SK-N-SH treated with all-trans-retinoic acid at 6 μM for 48 hours (cell line): ENCODE measurements around the gene KRT4.

Experiments used
- ATAC-seq: fragments of 200-7000 bp; cut with Tn5 transposase; 3 replicates; pipeline ENCODE4 v1.9.1; 2020; ENCODE audit warnings: mild to moderate bottlenecking, moderate library complexity
- ARNTL ChIP-seq: fragments of 450-650 bp; formaldehyde crosslinking; IDR thresholded peaks from 2 replicates; pipeline ENCODE4 v1.5.0; 2020; ENCODE audit warnings: low read depth, mild to moderate bottlenecking, moderate library complexity, borderline replicate concordance
- CSDC2 ChIP-seq: fragments of 250-450 bp; sonication (Bioruptor Pico); IDR thresholded peaks from 2 replicates; pipeline ENCODE4 v1.5.0; 2020; ENCODE audit warnings: mild to moderate bottlenecking, moderate library complexity
- ESRRG ChIP-seq: fragments of 250-450 bp; sonication (Bioruptor Pico); IDR thresholded peaks from 2 replicates; pipeline ENCODE4 v1.6.1; 2021; ENCODE audit warnings: mild to moderate bottlenecking
- GLIS3 ChIP-seq: fragments of 250-450 bp; sonication (Bioruptor Pico); IDR thresholded peaks from 2 replicates; pipeline ENCODE4 v1.5.0; 2020; ENCODE audit warnings: mild to moderate bottlenecking, moderate library complexity
- ISL1 ChIP-seq: fragments of 250-450 bp; sonication (Bioruptor Pico); IDR thresholded peaks from 2 replicates; pipeline ENCODE4 v2.1.2; 2022; ENCODE audit warnings: mild to moderate bottlenecking, moderate library complexity
- OSR1 ChIP-seq: fragments of 250-450 bp; sonication (Bioruptor Pico); IDR thresholded peaks from 2 replicates; pipeline ENCODE4 v1.8.0; 2022; ENCODE audit warnings: moderate library complexity, mild to moderate bottlenecking, inconsistent platforms
- PPARA ChIP-seq: fragments of 250-450 bp; sonication (Bioruptor Pico); IDR thresholded peaks from 2 replicates; pipeline ENCODE4 v1.5.0; 2020; ENCODE audit warnings: mild to moderate bottlenecking, borderline replicate concordance
- RARB ChIP-seq: fragments of 250-450 bp; sonication (Bioruptor Pico); IDR thresholded peaks from 2 replicates; pipeline ENCODE4 v1.8.0; 2021; ENCODE audit warnings: mild to moderate bottlenecking, moderate library complexity
- SNAI2 ChIP-seq: fragments of 250-450 bp; sonication (Bioruptor Pico); IDR thresholded peaks from 2 replicates; pipeline ENCODE4 v1.5.0; 2020; ENCODE audit warnings: mild to moderate bottlenecking, moderate library complexity
- TCF4 ChIP-seq: fragments of 250-450 bp; sonication (Bioruptor Pico); IDR thresholded peaks from 2 replicates; pipeline ENCODE4 v1.8.0; 2021; ENCODE audit warnings: mild to moderate bottlenecking, moderate library complexity, borderline replicate concordance
- TOX ChIP-seq: fragments of 250-450 bp; sonication (Bioruptor Pico); IDR thresholded peaks from 2 replicates; pipeline ENCODE4 v1.8.0; 2021; ENCODE audit warnings: mild to moderate bottlenecking, moderate library complexity, borderline replicate concordance
- ZC3H10 ChIP-seq: fragments of 250-450 bp; sonication (Bioruptor Pico); IDR thresholded peaks from 2 replicates; pipeline ENCODE4 v1.5.1; 2021; ENCODE audit warnings: mild to moderate bottlenecking, moderate library complexity
- ZFP3 ChIP-seq: fragments of 250-450 bp; sonication (Bioruptor Pico); IDR thresholded peaks from 2 replicates; pipeline ENCODE4 v1.5.0; 2020; ENCODE audit warnings: mild to moderate bottlenecking, moderate library complexity
- ZFP30 ChIP-seq: fragments of 450-650 bp; formaldehyde crosslinking; IDR thresholded peaks from 2 replicates; pipeline ENCODE4 v1.5.0; 2022; ENCODE audit warnings: mild to moderate bottlenecking, moderate library complexity
- ZNF565 ChIP-seq: fragments of 450-650 bp; formaldehyde crosslinking; conservative IDR thresholded peaks from 2 replicates; pipeline ENCODE4 v1.5.0; 2020; ENCODE audit warnings: low read depth, mild to moderate bottlenecking, moderate library complexity
- TF ChIP-seq, protein P1 (sequence below): fragments of 250-450 bp; sonication (Bioruptor Pico); IDR thresholded peaks from 2 replicates; pipeline ENCODE4 v1.5.1; 2021; ENCODE audit warnings: mild to moderate bottlenecking, moderate library complexity
- TF ChIP-seq, protein P2 (sequence below): fragments of 250-450 bp; sonication (Bioruptor Pico); IDR thresholded peaks from 2 replicates; pipeline ENCODE4 v1.8.0; 2021; ENCODE audit warnings: low read depth, mild to moderate bottlenecking, moderate library complexity, borderline replicate concordance
- TF ChIP-seq, protein P3 (sequence below): fragments of 250-450 bp; sonication (Bioruptor Pico); IDR thresholded peaks from 2 replicates; pipeline ENCODE4 v1.5.1; 2020; ENCODE audit warnings: low read depth, mild to moderate bottlenecking, moderate library complexity
- TF ChIP-seq, protein P4 (sequence below): fragments of 250-450 bp; sonication (Bioruptor Pico); IDR thresholded peaks from 2 replicates; pipeline ENCODE4 v1.8.0; 2020; ENCODE audit warnings: mild to moderate bottlenecking, moderate library complexity, borderline replicate concordance
- TF ChIP-seq, protein P5 (sequence below): fragments of 250-450 bp; sonication (Bioruptor Pico); IDR thresholded peaks from 2 replicates; pipeline ENCODE4 v1.5.0; 2020; ENCODE audit warnings: mild to moderate bottlenecking, moderate library complexity

Gene KRT4

DNA sequence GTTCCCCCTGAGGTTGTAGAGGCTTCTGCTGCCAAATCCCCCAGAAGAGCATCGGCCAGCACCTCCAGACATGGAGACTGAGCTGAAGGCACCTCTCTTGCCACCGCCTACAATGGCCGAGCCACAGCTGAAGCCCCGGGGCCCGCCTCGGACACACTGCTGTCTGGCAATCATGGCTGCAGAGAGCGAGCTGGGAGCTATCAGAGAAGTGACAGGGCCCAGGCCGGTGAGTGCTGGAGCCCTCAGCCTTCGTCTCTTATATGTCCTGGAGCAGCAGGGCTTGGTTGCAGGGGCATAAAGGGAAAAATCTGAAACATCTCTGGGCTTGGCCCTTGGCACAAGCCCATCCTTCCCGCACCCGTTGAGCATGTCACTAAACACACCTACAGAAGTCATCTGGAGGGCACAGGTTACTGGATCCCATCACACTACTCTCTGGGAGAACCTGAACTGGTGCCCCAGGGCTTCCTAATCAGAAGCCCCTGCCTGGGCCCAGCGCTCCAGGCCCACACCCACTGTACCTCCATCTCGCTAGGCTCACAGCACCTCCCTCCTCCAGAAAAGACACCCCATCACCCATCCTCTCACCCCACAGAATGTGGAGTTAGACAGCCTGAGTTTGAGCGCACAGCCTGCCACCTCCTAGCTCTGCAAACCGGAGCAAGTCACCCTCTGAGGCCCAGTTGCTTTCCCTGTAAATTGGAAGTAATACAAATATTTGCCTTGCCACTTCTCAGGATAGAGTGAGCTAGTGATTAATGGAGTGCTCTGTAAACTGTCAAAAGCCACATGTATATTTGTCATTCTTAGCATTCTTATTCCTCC lies at the start of gene KRT4:
KRT4 (minus strand) TSS at position 232 of the 825 bp plus-strand sequence; CDS start at position 174, 58 bp downstream.
- TF ChIP-seq ZFP3 (CRISPR knock-in tag) (no peak), SNAI2 (no peak)
- ATAC-seq: no peak

DNA sequence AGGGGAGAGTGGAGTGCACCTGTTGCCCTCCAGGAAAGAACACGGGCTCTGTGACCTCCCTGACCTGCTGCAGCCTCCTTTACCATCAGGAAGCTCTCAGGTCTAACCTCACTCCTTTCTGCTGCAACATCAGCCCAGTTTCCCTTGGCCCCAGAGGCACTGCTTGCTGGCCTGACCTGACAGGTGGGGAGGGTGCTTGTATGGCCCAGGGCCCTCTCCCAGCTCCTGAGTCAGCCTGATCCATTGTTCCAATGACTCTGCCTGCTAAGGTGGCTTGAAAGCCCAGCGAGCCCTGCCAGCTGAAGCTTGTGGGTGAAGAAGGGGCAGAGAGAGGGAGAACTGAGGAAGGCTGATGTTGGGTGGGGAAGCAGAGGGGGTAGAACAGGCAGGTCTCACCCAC lies 48.1 kb upstream of the KRT4 start:
- TF ChIP-seq ESRRG (CRISPR knock-in tag): no peak
- TF ChIP-seq, protein P1, sequence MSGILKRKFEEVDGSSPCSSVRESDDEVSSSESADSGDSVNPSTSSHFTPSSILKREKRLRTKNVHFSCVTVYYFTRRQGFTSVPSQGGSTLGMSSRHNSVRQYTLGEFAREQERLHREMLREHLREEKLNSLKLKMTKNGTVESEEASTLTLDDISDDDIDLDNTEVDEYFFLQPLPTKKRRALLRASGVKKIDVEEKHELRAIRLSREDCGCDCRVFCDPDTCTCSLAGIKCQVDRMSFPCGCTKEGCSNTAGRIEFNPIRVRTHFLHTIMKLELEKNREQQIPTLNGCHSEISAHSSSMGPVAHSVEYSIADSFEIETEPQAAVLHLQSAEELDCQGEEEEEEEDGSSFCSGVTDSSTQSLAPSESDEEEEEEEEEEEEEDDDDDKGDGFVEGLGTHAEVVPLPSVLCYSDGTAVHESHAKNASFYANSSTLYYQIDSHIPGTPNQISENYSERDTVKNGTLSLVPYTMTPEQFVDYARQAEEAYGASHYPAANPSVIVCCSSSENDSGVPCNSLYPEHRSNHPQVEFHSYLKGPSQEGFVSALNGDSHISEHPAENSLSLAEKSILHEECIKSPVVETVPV (CRISPR knock-in tag): no peak
- TF ChIP-seq SNAI2: no peak
- TF ChIP-seq ARNTL: no peak
- no peak for TF ChIP-seq ZC3H10 (CRISPR knock-in tag)
- TF ChIP-seq, protein P2, sequence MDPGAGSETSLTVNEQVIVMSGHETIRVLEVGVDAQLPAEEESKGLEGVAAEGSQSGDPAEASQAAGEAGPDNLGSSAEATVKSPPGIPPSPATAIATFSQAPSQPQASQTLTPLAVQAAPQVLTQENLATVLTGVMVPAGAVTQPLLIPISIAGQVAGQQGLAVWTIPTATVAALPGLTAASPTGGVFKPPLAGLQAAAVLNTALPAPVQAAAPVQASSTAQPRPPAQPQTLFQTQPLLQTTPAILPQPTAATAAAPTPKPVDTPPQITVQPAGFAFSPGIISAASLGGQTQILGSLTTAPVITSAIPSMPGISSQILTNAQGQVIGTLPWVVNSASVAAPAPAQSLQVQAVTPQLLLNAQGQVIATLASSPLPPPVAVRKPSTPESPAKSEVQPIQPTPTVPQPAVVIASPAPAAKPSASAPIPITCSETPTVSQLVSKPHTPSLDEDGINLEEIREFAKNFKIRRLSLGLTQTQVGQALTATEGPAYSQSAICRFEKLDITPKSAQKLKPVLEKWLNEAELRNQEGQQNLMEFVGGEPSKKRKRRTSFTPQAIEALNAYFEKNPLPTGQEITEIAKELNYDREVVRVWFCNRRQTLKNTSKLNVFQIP (CRISPR knock-in tag): no peak
- TF ChIP-seq ISL1: no peak
- no peak for TF ChIP-seq GLIS3 (CRISPR knock-in tag)
- TF ChIP-seq, protein P3, sequence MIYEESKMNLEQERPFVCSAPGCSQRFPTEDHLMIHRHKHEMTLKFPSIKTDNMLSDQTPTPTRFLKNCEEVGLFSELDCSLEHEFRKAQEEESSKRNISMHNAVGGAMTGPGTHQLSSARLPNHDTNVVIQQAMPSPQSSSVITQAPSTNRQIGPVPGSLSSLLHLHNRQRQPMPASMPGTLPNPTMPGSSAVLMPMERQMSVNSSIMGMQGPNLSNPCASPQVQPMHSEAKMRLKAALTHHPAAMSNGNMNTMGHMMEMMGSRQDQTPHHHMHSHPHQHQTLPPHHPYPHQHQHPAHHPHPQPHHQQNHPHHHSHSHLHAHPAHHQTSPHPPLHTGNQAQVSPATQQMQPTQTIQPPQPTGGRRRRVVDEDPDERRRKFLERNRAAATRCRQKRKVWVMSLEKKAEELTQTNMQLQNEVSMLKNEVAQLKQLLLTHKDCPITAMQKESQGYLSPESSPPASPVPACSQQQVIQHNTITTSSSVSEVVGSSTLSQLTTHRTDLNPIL: no peak
- no peak for TF ChIP-seq ZNF565
- TF ChIP-seq ZFP30 (CRISPR knock-in tag): no peak
- no peak for TF ChIP-seq RARB
- no peak for ATAC-seq

DNA sequence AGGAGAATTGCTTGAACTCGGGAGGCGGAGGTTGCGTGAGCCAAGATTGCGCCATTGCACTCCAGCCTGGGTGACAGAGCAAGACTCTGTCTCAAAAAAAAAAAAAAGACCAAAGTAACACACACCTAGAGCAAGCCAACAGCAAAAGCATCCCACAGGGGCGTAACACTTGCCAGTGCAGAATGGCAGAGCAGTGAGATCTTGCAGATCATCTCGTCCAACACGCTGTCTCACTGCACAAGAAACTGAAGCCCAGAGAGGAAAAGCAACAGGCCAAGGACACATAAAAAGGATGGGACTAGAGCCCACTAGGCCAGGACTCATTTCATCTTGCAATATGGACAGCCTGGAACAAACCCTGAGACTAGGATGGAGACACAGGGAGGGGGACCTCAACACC lies 47.6 kb upstream of the KRT4 start:
- ATAC-seq: no peak

More for the DNA sequence above, 47.6 kb upstream of the KRT4 start:
- TF ChIP-seq, protein P2 (CRISPR knock-in tag): no peak
- TF ChIP-seq ARNTL (no peak), TCF4 (CRISPR knock-in tag) (no peak), CSDC2 (CRISPR knock-in tag) (no peak), PPARA (CRISPR knock-in tag) (no peak), ZFP3 (CRISPR knock-in tag) (no peak), OSR1 (no peak), RARB (no peak), GLIS3 (CRISPR knock-in tag) (no peak), TOX (CRISPR knock-in tag) (no peak), ISL1 (no peak)
- TF ChIP-seq, protein P4, sequence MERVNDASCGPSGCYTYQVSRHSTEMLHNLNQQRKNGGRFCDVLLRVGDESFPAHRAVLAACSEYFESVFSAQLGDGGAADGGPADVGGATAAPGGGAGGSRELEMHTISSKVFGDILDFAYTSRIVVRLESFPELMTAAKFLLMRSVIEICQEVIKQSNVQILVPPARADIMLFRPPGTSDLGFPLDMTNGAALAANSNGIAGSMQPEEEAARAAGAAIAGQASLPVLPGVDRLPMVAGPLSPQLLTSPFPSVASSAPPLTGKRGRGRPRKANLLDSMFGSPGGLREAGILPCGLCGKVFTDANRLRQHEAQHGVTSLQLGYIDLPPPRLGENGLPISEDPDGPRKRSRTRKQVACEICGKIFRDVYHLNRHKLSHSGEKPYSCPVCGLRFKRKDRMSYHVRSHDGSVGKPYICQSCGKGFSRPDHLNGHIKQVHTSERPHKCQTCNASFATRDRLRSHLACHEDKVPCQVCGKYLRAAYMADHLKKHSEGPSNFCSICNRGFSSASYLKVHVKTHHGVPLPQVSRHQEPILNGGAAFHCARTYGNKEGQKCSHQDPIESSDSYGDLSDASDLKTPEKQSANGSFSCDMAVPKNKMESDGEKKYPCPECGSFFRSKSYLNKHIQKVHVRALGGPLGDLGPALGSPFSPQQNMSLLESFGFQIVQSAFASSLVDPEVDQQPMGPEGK (CRISPR knock-in tag): no peak
- TF ChIP-seq, protein P3: no peak
- TF ChIP-seq, protein P5, sequence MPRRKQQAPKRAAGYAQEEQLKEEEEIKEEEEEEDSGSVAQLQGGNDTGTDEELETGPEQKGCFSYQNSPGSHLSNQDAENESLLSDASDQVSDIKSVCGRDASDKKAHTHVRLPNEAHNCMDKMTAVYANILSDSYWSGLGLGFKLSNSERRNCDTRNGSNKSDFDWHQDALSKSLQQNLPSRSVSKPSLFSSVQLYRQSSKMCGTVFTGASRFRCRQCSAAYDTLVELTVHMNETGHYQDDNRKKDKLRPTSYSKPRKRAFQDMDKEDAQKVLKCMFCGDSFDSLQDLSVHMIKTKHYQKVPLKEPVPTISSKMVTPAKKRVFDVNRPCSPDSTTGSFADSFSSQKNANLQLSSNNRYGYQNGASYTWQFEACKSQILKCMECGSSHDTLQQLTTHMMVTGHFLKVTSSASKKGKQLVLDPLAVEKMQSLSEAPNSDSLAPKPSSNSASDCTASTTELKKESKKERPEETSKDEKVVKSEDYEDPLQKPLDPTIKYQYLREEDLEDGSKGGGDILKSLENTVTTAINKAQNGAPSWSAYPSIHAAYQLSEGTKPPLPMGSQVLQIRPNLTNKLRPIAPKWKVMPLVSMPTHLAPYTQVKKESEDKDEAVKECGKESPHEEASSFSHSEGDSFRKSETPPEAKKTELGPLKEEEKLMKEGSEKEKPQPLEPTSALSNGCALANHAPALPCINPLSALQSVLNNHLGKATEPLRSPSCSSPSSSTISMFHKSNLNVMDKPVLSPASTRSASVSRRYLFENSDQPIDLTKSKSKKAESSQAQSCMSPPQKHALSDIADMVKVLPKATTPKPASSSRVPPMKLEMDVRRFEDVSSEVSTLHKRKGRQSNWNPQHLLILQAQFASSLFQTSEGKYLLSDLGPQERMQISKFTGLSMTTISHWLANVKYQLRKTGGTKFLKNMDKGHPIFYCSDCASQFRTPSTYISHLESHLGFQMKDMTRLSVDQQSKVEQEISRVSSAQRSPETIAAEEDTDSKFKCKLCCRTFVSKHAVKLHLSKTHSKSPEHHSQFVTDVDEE: no peak
